CD4-positive, alpha-beta T cell treated with Interleukin-15 for 1 hour (primary cell): Measurements from ENCODE around the gene AKR1C2.
"Not testable (repeated sequence)": the region's sequence is repeated elsewhere in the genome, so short reads cannot be mapped to it uniquely, and the experiment has no call there.

Experiments
- DNase-seq: peaks from one replicate; pipeline ENCODE4 v3.0.0-alpha.2; 2020

Gene AKR1C2

GRCh38 chr10:5023177-5023805 lies 19.6 kb upstream of the AKR1C2 start:
- no peak for DNase-seq

- not testable (repeated sequence) for DNase-seq
Measured at GRCh38 chr10:5021624-5022290, 18.1 kb upstream of the AKR1C2 start.

- not testable (repeated sequence) for DNase-seq
Measured at GRCh38 chr10:5019770-5020612, 16.3 kb upstream of the AKR1C2 start.

GRCh38 chr10:5018671-5019277 lies 15.1 kb upstream of the AKR1C2 start:
- not testable (repeated sequence) for DNase-seq

GRCh38 chr10:5018134-5018533 lies 14.5 kb upstream of the AKR1C2 start:
- DNase-seq = no peak

GRCh38 chr10:5014936-5015335 lies 11.3 kb upstream of the AKR1C2 start:
- DNase-seq = no peak

GRCh38 chr10:5014200-5014910 lies 10.7 kb upstream of the AKR1C2 start:
- DNase-seq = not testable (repeated sequence)

GRCh38 chr10:5013385-5013784 lies 9.7 kb upstream of the AKR1C2 start:
- DNase-seq = no peak

GRCh38 chr10:5012595-5012994 lies 8.9 kb upstream of the AKR1C2 start:
- DNase-seq = no peak

GRCh38 chr10:5011392-5011791 lies 7.7 kb upstream of the AKR1C2 start:
- not testable (repeated sequence) for DNase-seq

- not testable (repeated sequence) for DNase-seq
Measured at GRCh38 chr10:5010043-5010442, 6.4 kb upstream of the AKR1C2 start.

GRCh38 chr10:5008857-5009548 lies 5.3 kb upstream of the AKR1C2 start:
- not testable (repeated sequence) for DNase-seq

- DNase-seq = not testable (repeated sequence)
Measured at GRCh38 chr10:5004501-5004900, 844 bp upstream of the AKR1C2 start.

- not testable (repeated sequence) for DNase-seq
Measured at GRCh38 chr10:5004030-5004385, 351 bp upstream of the AKR1C2 start.

- DNase-seq = no peak
Measured at GRCh38 chr10:5002013-5002727, 1.5 kb downstream of the AKR1C2 start.

GRCh38 chr10:4998671-4999070 lies 5.0 kb downstream of the AKR1C2 start:
- no peak for DNase-seq

GRCh38 chr10:4994260-4994659 lies 9.4 kb downstream of the AKR1C2 start:
- not testable (repeated sequence) for DNase-seq

- DNase-seq = not testable (repeated sequence)
Measured at GRCh38 chr10:4992564-4992963, 11.1 kb downstream of the AKR1C2 start.

- not testable (repeated sequence) for DNase-seq
Measured at GRCh38 chr10:4991463-4991862, 12.2 kb downstream of the AKR1C2 start.

GRCh38 chr10:4990217-4990616 lies 13.4 kb downstream of the AKR1C2 start:
- no peak for DNase-seq

- not testable (repeated sequence) for DNase-seq
Measured at GRCh38 chr10:4988000-4988641, 15.5 kb downstream of the AKR1C2 start.
